ENCODE measurements around the gene GAD1. TPM values are rescaled to one million over a fixed set of nuclear protein-coding genes. Genes with fewer than 3 reads are reported as not detected.

Gene GAD1
- total and polyA plus RNA-seq, 10 of the 15 experiments (the other 5 are each of a cell fraction or from before 2014, with no cell fraction given): 0.04 to 3.4 (median 0.42) TPM

DNA sequence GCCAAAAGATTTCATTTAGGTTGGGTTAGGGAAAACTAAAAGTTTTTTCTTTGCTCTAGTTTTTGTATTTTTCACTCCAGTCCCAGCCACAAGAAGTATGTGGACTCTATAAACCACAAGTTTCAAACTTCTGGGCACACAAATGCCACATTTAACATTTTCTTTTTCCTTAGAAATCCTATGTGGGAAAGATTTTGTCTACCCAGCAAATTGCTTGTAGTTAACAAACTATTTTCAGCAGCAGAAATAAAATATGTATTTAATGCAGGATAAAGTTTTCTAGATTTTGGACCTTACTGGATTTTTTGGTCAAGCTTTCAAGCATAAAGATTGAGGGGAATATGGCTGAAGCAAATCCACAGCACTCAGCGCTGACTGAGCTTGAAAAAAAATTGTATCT, 37.4 kb upstream of the GAD1 start (continued):
- TF ChIP-seq, protein P1, sequence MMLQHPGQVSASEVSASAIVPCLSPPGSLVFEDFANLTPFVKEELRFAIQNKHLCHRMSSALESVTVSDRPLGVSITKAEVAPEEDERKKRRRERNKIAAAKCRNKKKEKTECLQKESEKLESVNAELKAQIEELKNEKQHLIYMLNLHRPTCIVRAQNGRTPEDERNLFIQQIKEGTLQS (IDR thresholded peaks at IDR 0.05; ENCODE audit: borderline replicate concordance, extremely low read depth, low read depth, low read length): no peak
- TF ChIP-seq RFX5 (IDR thresholded peaks at IDR 0.05; ENCODE audit: low read depth, low read length) (no peak), SMAD1 (IDR thresholded peaks at IDR 0.05; ENCODE audit: low read depth, partially characterized antibody) (no peak), YBX1 (IDR thresholded peaks at IDR 0.05) (no peak), JUNB (IDR thresholded peaks at IDR 0.05) (no peak), TBL1XR1 (IDR thresholded peaks at IDR 0.05; ENCODE audit: low read depth, low read length) (no peak), ZNF384 (IDR thresholded peaks at IDR 0.05; ENCODE audit: borderline replicate concordance, low read depth, low read length) (no peak)

DNA sequence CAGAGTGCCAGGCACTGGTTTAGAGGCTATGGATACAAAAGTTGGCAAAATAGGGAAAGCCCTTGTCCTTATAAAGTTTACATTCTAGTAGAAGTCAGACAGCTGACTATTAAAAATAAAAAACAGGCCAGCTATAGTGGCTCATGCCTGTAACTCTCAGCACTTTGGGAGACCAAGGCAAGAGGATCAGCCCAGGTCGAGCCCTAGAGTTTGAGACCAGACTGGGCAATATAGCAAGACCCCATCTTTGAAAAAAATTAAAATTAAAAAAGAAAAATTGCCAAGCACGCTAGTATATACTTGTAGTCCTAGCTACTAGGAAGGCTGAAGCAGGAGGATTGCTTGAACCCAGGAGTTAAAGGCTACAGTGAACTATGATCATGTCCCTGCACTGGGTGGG, 34.0 kb upstream of the GAD1 start:
- H3K9me3 ChIP-seq (replicated peaks; ENCODE audit: control insufficient read depth, insufficient read depth, low read length): no peaks in the 10 kb centered on the region
- no TSS peak for BruUV-seq (replicated peaks)
- CTCF ChIA-PET: interaction anchor here (1.4 kb wide), 1 partner anchor 34 kb away, joined by 4 read pairs; the partner anchor contains the start of gene GAD1

More for the DNA sequence above, 34.0 kb upstream of the GAD1 start:
- Histone ChIP-seq H3K27me3 (replicated peaks in 1 of 2; ENCODE audit: control insufficient read depth in 2 of 2, insufficient read depth in 2 of 2, low read length in 1 of 2) (no peaks in the 10 kb centered on the region), H3K36me3 (ENCODE audit: control insufficient read depth in 2 of 2, insufficient read depth in 2 of 2, low read length in 1 of 2) (no peaks in the 10 kb centered on the region), H3K4me3 (no peak overlapping the region), H4K20me1 (ENCODE audit: control insufficient read depth, insufficient read depth) (no peaks in the 10 kb centered on the region), H3K9ac (ENCODE audit: control insufficient read depth, insufficient read depth, low read length) (no peak overlapping the region), H3K4me1 (ENCODE audit: control insufficient read depth, insufficient read depth, low read length) (no peaks in the 10 kb centered on the region), H2AFZ (ENCODE audit: control insufficient read depth, low read depth, low read length) (no peak overlapping the region), H3K27ac (ENCODE audit: control insufficient read depth, insufficient read depth) (no peak overlapping the region), H3K4me2 (ENCODE audit: control insufficient read depth, insufficient read depth) (no peak overlapping the region), H3K79me2 (ENCODE audit: control insufficient read depth, insufficient read depth, low read length) (no peaks in the 10 kb centered on the region)
- ChIA-PET POLR2A (no interaction called here), RAD21 (ENCODE audit: unreplicated experiment) (no interaction called here), SMC1A (ENCODE audit: uncharacterized antibody, unreplicated experiment) (interaction anchor here (1.3 kb wide), 1 partner anchor 241 kb away, joined by 3 read pairs; no protein-coding TSS in a partner anchor)
- ATAC-seq (no peak), DNase-seq (ENCODE audit: low read depth, low spot score) (no peak), FAIRE-seq (no peak)
- TF ChIP-seq CHD2 (IDR thresholded peaks at IDR 0.05; ENCODE audit: borderline replicate concordance, low read depth, low read length) (no peak), CHD1 (IDR thresholded peaks at IDR 0.05; ENCODE audit: low read depth, low read length) (no peak), RELA (IDR thresholded peaks at IDR 0.05; ENCODE audit: borderline replicate concordance, partially characterized antibody) (no peak), CREM (IDR thresholded peaks at IDR 0.05; ENCODE audit: low read depth) (no peak), TCF3 (IDR thresholded peaks at IDR 0.05; ENCODE audit: borderline replicate concordance, insufficient read depth, low read depth, low read length) (no peak)
- TF ChIP-seq, protein P2, sequence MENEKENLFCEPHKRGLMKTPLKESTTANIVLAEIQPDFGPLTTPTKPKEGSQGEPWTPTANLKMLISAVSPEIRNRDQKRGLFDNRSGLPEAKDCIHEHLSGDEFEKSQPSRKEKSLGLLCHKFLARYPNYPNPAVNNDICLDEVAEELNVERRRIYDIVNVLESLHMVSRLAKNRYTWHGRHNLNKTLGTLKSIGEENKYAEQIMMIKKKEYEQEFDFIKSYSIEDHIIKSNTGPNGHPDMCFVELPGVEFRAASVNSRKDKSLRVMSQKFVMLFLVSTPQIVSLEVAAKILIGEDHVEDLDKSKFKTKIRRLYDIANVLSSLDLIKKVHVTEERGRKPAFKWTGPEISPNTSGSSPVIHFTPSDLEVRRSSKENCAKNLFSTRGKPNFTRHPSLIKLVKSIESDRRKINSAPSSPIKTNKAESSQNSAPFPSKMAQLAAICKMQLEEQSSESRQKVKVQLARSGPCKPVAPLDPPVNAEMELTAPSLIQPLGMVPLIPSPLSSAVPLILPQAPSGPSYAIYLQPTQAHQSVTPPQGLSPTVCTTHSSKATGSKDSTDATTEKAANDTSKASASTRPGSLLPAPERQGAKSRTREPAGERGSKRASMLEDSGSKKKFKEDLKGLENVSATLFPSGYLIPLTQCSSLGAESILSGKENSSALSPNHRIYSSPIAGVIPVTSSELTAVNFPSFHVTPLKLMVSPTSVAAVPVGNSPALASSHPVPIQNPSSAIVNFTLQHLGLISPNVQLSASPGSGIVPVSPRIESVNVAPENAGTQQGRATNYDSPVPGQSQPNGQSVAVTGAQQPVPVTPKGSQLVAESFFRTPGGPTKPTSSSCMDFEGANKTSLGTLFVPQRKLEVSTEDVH (IDR thresholded peaks at IDR 0.05; ENCODE audit: low read depth, partially characterized antibody): no peak
- TF ChIP-seq, protein P3, sequence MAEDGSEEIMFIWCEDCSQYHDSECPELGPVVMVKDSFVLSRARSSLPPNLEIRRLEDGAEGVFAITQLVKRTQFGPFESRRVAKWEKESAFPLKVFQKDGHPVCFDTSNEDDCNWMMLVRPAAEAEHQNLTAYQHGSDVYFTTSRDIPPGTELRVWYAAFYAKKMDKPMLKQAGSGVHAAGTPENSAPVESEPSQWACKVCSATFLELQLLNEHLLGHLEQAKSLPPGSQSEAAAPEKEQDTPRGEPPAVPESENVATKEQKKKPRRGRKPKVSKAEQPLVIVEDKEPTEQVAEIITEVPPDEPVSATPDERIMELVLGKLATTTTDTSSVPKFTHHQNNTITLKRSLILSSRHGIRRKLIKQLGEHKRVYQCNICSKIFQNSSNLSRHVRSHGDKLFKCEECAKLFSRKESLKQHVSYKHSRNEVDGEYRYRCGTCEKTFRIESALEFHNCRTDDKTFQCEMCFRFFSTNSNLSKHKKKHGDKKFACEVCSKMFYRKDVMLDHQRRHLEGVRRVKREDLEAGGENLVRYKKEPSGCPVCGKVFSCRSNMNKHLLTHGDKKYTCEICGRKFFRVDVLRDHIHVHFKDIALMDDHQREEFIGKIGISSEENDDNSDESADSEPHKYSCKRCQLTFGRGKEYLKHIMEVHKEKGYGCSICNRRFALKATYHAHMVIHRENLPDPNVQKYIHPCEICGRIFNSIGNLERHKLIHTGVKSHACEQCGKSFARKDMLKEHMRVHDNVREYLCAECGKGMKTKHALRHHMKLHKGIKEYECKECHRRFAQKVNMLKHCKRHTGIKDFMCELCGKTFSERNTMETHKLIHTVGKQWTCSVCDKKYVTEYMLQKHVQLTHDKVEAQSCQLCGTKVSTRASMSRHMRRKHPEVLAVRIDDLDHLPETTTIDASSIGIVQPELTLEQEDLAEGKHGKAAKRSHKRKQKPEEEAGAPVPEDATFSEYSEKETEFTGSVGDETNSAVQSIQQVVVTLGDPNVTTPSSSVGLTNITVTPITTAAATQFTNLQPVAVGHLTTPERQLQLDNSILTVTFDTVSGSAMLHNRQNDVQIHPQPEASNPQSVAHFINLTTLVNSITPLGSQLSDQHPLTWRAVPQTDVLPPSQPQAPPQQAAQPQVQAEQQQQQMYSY (CRISPR knock-in tag; IDR thresholded peaks at IDR 0.05): no peak
- intact Hi-C loops (cut with micrococcal nuclease; ENCODE audit: unreplicated experiment) (no loop called here), in situ Hi-C loops (cut with MboI) (no loop called here)
- 11% methylated on average over 2 of the region's 2 CpGs for WGBS (ENCODE audit: insufficient coverage, insufficient replicate concordance, low lambda C conversion rate, missing lambda C conversion rate)
